CD14-positive monocyte (primary cell): ENCODE data around the gene USP9X. TPM values are rescaled to one million over a fixed set of nuclear protein-coding genes. Genes with fewer than 3 reads are reported as not detected.

Experiments used
- DNase-seq, 3 donors: peaks; one replicate each; pipeline ENCODE4 v3.0.0-alpha.2; 2011 to 2022
- H2AFZ ChIP-seq: 2 replicates; pipeline ENCODE4 v1.6.0; 2012; ENCODE audit warnings: mild to moderate bottlenecking, low read depth, low read length, inconsistent platforms; ENCODE audit not compliant: insufficient read depth, poor library complexity, severe bottlenecking
- H3K27ac ChIP-seq, 2 donors: 1 replicate in 1 of 2; 2 replicates in 1 of 2; pipeline ENCODE4 v1.5.1; 2012 to 2013; ENCODE audit warnings: low read length in 2 of 2, control low read depth in 1 of 2, inconsistent platforms in 1 of 2, low read depth in 1 of 2, mild to moderate bottlenecking in 1 of 2
- H3K27me3 ChIP-seq, 2 donors: one replicate each; pipeline versions ENCODE4 v1.6.0 to v1.6.1; 2011 to 2013; ENCODE audit warnings: low read length in 2 of 2; ENCODE audit not compliant: control insufficient read depth in 2 of 2, insufficient read depth in 2 of 2
- H3K36me3 ChIP-seq, 2 donors: replicated peaks in 1 of 2; 1 replicate in 1 of 2; 2 replicates in 1 of 2; pipeline versions ENCODE4 v1.5.1 to v1.6.1; 2012 to 2013; ENCODE audit warnings: low read length in 2 of 2, control low read depth in 1 of 2, inconsistent platforms in 1 of 2, mild to moderate bottlenecking in 1 of 2; ENCODE audit not compliant: insufficient read depth in 2 of 2, control insufficient read depth in 1 of 2
- H3K4me1 ChIP-seq, 2 donors: 1 replicate in 1 of 2; 2 replicates in 1 of 2; pipeline versions ENCODE4 v1.5.1 to v1.6.1; 2012 to 2013; ENCODE audit warnings: low read length in 2 of 2, control low read depth in 1 of 2, inconsistent platforms in 1 of 2, mild to moderate bottlenecking in 1 of 2, moderate library complexity in 1 of 2; ENCODE audit not compliant: insufficient read depth in 2 of 2, control insufficient read depth in 1 of 2
- H3K4me2 ChIP-seq: replicated peaks from 2 replicates; pipeline ENCODE3; 2012; ENCODE audit warnings: low read length, moderate library complexity, mild to moderate bottlenecking; ENCODE audit not compliant: poor library complexity, severe bottlenecking; ENCODE audit errors: extremely low read depth
- H3K4me3 ChIP-seq, 3 experiments: fragments of 200-600 bp in 1 of 3; sonication (generic) in 1 of 3; replicated peaks in 1 of 3; 1 replicate in 2 of 3; 2 replicates in 1 of 3; pipeline ENCODE4 v1.5.1; 2011 to 2013; ENCODE audit warnings: low read length in 3 of 3, mild to moderate bottlenecking in 3 of 3, control low read depth in 2 of 3, low read depth in 2 of 3, inconsistent platforms in 1 of 3, moderate library complexity in 1 of 3
- H3K79me2 ChIP-seq: 2 replicates; pipeline ENCODE4 v1.6.0; 2012; ENCODE audit warnings: mild to moderate bottlenecking, control low read depth, inconsistent platforms, low read length, moderate library complexity; ENCODE audit not compliant: insufficient read depth
- H3K9ac ChIP-seq: 2 replicates; pipeline ENCODE4 v1.6.0; 2017; ENCODE audit warnings: low read length, mild to moderate bottlenecking; ENCODE audit not compliant: insufficient read depth, poor library complexity, severe bottlenecking
- H3K9me3 ChIP-seq, 2 donors: replicated peaks in 1 of 2; 1 replicate in 1 of 2; 2 replicates in 1 of 2; pipeline versions ENCODE4 v1.5.1 to v1.6.1; 2012 to 2013; ENCODE audit warnings: low read length in 2 of 2, control low read depth in 1 of 2; ENCODE audit not compliant: control insufficient read depth in 1 of 2, insufficient read depth in 1 of 2
- H4K20me1 ChIP-seq: 2 replicates; pipeline ENCODE4 v1.6.0; 2012; ENCODE audit warnings: mild to moderate bottlenecking, low read length, control low read depth, moderate library complexity; ENCODE audit not compliant: insufficient read depth
- H3K27ac Mint-ChIP-seq, 7 donors: one replicate each; pipeline ENCODE4 v1.8.0; 2020; ENCODE audit warnings: mild to moderate bottlenecking in 7 of 7, mixed read lengths in 7 of 7, moderate library complexity in 6 of 7, inconsistent platforms in 2 of 7
- H3K27me3 Mint-ChIP-seq, 3 donors: one replicate each; pipeline ENCODE4 v1.8.0; 2021 to 2022; ENCODE audit warnings: low read depth in 3 of 3, mild to moderate bottlenecking in 3 of 3, mixed read lengths in 3 of 3, moderate library complexity in 3 of 3, inconsistent platforms in 1 of 3
- H3K36me3 Mint-ChIP-seq, 2 donors: one replicate each; pipeline ENCODE4 v1.8.0; 2020; ENCODE audit warnings: mixed read lengths in 2 of 2, inconsistent platforms in 1 of 2, mild to moderate bottlenecking in 1 of 2
- H3K4me1 Mint-ChIP-seq: one replicate; pipeline ENCODE4 v1.8.0; 2020; ENCODE audit warnings: mild to moderate bottlenecking, mixed read lengths
- H3K4me3 Mint-ChIP-seq, 2 donors: one replicate each; pipeline ENCODE4 v1.8.0; 2020; ENCODE audit warnings: mild to moderate bottlenecking in 2 of 2, mixed read lengths in 2 of 2, moderate library complexity in 1 of 2
- H3K9me3 Mint-ChIP-seq, 7 donors: one replicate each; pipeline ENCODE4 v1.8.0; 2020 to 2022; ENCODE audit warnings: mixed read lengths in 7 of 7, mild to moderate bottlenecking in 6 of 7, moderate library complexity in 6 of 7, inconsistent platforms in 2 of 7
- WGBS: methylation state at CpG from one replicate; pipeline ENCODE4 v1.1.5; 2013; ENCODE audit warnings: missing lambda C conversion rate; ENCODE audit not compliant: insufficient coverage; 5-methylcytosine and 5-hydroxymethylcytosine counted together
- intact Hi-C, 2 donors: fragments of 100-400 bp; cut with micrococcal nuclease; formaldehyde crosslinking; loops; one replicate each; pipeline versions ENCODE4 v1.15.0 to v1.15.1; 2023
- polyA plus RNA-seq, 3 donors: library from polyadenylated mRNA; depleted of rRNA in 1 of 3; unstranded in 2 of 3; stranded (reverse) in 1 of 3; fragments of 300-500 nt in 2 of 3; fragments of >200 nt in 1 of 3; fragmentation: Illumina TruSeq in 2 of 3; gene quantifications; 1 replicate in 2 of 3; 2 replicates in 1 of 3; pipeline ENCODE4 v1.2.3, GENCODE V29; 2012 to 2021
- TF ChIP-seq, protein P1 (sequence below): fragments of 200-600 bp; IDR thresholded peaks from one replicate; pipeline ENCODE4 v1.8.0; 2022; ENCODE audit warnings: antibody characterized with exemption, mild to moderate bottlenecking

The USP9X gene
- polyA plus RNA-seq, 3 donors: 8.3 to 16.1 (median 9.6) TPM

DNA sequence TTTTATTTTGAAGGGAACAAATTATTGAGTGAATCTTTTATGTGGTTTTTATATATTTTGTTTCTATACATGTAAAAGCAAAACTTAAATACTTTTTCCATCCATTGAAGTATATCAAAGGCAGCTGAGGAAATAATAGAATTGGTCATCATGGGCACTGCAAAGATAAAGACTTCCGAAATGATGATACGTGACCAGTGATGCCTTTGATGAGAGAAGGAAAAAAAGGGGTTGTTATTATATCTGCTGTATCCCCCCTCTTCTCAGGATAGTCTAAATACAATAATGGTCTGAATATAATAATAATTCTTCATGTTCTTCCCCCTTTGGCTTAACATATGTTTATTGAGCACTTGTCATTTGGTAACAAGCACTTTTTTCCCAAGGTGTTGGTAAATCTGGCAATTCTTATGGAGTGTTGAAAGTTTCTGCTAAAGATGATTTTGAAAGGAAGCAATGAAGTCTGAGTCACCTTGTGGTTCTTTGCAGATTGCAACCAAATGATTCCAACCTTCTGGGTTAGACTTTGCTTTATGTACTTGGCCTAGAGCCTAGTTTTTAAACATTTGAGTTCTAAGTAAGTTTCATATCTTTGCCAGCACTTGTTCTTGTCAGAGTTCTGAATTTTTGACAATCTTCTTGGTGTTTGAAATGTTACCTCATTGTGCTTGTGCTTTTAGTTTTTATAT is 60.8 kb downstream of the USP9X start:
- H3K4me1 ChIP-seq: no peaks in the 10 kb centered on the region
- no CpG with 5 or more reads among the region's 2 CpGs for WGBS
- H3K9me3 Mint-ChIP-seq: no peaks in the 10 kb centered on the region
- H4K20me1 ChIP-seq: peaks cover 5% of the 10 kb centered on the region
- H3K36me3 ChIP-seq: peaks cover 48 to 84% of the 10 kb centered on the region in 2 donors
- intact Hi-C loops: no loop called here
- no peak overlapping the region for H2AFZ ChIP-seq
- H3K36me3 Mint-ChIP-seq: peaks cover 49 to 54% of the 10 kb centered on the region in 2 donors
- H3K4me3 ChIP-seq: no peak overlapping the region
- TF ChIP-seq, protein P1, sequence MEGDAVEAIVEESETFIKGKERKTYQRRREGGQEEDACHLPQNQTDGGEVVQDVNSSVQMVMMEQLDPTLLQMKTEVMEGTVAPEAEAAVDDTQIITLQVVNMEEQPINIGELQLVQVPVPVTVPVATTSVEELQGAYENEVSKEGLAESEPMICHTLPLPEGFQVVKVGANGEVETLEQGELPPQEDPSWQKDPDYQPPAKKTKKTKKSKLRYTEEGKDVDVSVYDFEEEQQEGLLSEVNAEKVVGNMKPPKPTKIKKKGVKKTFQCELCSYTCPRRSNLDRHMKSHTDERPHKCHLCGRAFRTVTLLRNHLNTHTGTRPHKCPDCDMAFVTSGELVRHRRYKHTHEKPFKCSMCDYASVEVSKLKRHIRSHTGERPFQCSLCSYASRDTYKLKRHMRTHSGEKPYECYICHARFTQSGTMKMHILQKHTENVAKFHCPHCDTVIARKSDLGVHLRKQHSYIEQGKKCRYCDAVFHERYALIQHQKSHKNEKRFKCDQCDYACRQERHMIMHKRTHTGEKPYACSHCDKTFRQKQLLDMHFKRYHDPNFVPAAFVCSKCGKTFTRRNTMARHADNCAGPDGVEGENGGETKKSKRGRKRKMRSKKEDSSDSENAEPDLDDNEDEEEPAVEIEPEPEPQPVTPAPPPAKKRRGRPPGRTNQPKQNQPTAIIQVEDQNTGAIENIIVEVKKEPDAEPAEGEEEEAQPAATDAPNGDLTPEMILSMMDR: no peak
- H3K27ac Mint-ChIP-seq: no peak overlapping the region
- H3K27ac ChIP-seq: no peak overlapping the region
- H3K4me2 ChIP-seq: no peak overlapping the region
- no peaks in the 10 kb centered on the region for H3K9me3 ChIP-seq
- peaks cover 3% of the 10 kb centered on the region for H3K4me1 Mint-ChIP-seq
- peaks cover 0 to 10% (median 0%) of the 10 kb centered on the region in 3 donors for H3K27me3 Mint-ChIP-seq
- peak in 1 of 3 donors; percentile 1 for DNase-seq
- peaks cover 0 to 13% of the 10 kb centered on the region in 2 donors for H3K27me3 ChIP-seq
- no peak overlapping the region for H3K9ac ChIP-seq
- no peaks in the 10 kb centered on the region for H3K79me2 ChIP-seq
- H3K4me3 Mint-ChIP-seq: no peak overlapping the region

DNA sequence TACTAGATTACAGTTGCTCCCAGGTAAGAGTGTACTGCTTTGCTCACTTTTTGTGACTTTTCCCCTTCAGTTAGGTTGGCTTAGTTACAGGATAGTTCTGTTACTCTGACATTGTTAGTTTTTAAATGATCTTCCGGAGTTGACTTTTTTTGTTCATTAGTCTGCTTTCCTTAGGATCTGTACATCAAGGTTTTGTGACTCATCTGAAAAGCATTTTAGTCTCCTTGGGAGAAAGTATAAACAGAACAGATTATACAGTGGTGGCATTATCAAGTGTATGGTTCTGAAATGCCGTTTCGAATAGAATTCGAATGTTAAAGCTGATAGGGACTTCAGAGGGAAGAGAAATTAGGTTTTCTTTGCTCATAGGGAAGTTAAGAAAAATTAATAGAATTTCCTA is 63.3 kb downstream of the USP9X start:
- WGBS: no CpG with 5 or more reads among the region's 4 CpGs
- Histone ChIP-seq H3K4me2 (no peak overlapping the region), H3K9me3 (no peaks in the 10 kb centered on the region), H3K9ac (no peak overlapping the region), H3K27me3 (peaks cover 0 to 16% of the 10 kb centered on the region in 2 donors), H2AFZ (no peak overlapping the region), H3K79me2 (no peaks in the 10 kb centered on the region), H4K20me1 (peaks cover 9% of the 10 kb centered on the region), H3K36me3 (peaks cover 53 to 93% of the 10 kb centered on the region in 2 donors), H3K27ac (no peak overlapping the region), H3K4me3 (no peak overlapping the region), H3K4me1 (no peaks in the 10 kb centered on the region)
- Mint-ChIP-seq H3K36me3 (peaks cover 52 to 63% of the 10 kb centered on the region in 2 donors), H3K9me3 (no peaks in the 10 kb centered on the region), H3K27ac (no peak overlapping the region), H3K4me3 (no peak overlapping the region), H3K4me1 (no peaks in the 10 kb centered on the region), H3K27me3 (peaks cover 0 to 13% (median 0%) of the 10 kb centered on the region in 3 donors)
- intact Hi-C loops: no loop called here
- TF ChIP-seq, protein P1: no peak
- no peak for DNase-seq
